HepG2 (cell line): Measurements from ENCODE around the gene TYROBP. TPM values are rescaled to one million over a fixed set of nuclear protein-coding genes. Genes with fewer than 3 reads are reported as not detected.

ENCODE experiments used
- CAMTA2 ChIP-seq: sonication (generic); formaldehyde crosslinking; IDR thresholded peaks from 2 replicates; pipeline ENCODE4 v1.4.0; 2020; ENCODE audit warnings: mild to moderate bottlenecking, missing genetic modification reagents, borderline replicate concordance
- CREB1 ChIP-seq, 2 experiments: fragments of 450-650 bp in 1 of 2; IDR thresholded peaks; 2 replicates each; pipeline ENCODE4 v1.6.1; 2016 to 2017; ENCODE audit warnings: control low read depth in 1 of 2, mild to moderate bottlenecking in 1 of 2, missing compliant biosample characterization in 1 of 2, missing genetic modification characterization in 1 of 2
- HNRNPL ChIP-seq: fragments of 200-400 bp; formaldehyde crosslinking; IDR thresholded peaks from 2 replicates; pipeline ENCODE4 v1.6.1; 2017; ENCODE audit warnings: mild to moderate bottlenecking, low read depth, low read length
- PRDM4 ChIP-seq: sonication (generic); formaldehyde crosslinking; IDR thresholded peaks from 2 replicates; pipeline ENCODE4 v1.9.0; 2021; ENCODE audit warnings: missing genetic modification reagents, borderline replicate concordance
- TAF1 ChIP-seq: sonication (generic); formaldehyde crosslinking; IDR thresholded peaks from 2 replicates; pipeline ENCODE4 v1.4.0; 2020; ENCODE audit warnings: missing genetic modification reagents
- YEATS2 ChIP-seq: sonication (generic); formaldehyde crosslinking; IDR thresholded peaks from 2 replicates; pipeline ENCODE4 v1.4.0; 2020; ENCODE audit warnings: missing genetic modification reagents, borderline replicate concordance
- ZNF333 ChIP-seq: sonication (generic); formaldehyde crosslinking; IDR thresholded peaks from 2 replicates; pipeline ENCODE4 v1.4.0; 2020; ENCODE audit warnings: mild to moderate bottlenecking, missing genetic modification reagents, borderline replicate concordance
- ZNF414 ChIP-seq: sonication (generic); formaldehyde crosslinking; IDR thresholded peaks from 2 replicates; pipeline ENCODE4 v1.5.0; 2020; ENCODE audit warnings: missing genetic modification reagents
- ZNF446 ChIP-seq: sonication (generic); formaldehyde crosslinking; IDR thresholded peaks from 2 replicates; pipeline ENCODE4 v1.5.0; 2020; ENCODE audit warnings: mild to moderate bottlenecking, missing genetic modification reagents
- polyA plus RNA-seq, 8 experiments: library from polyadenylated mRNA; depleted of rRNA in 3 of 8; stranded (reverse) in 7 of 8; unstranded in 1 of 8; fragments of >200 nt; fragmentation: Illumina TruSeq in 4 of 8; extraction: Trizol in 4 of 8; gene quantifications; 2 replicates each; pipeline versions ENCODE4 v1.2.1 to v1.2.3, GENCODE V29; 2011 to 2016; ENCODE audit warnings: low read depth in 4 of 8, missing spikeins in 1 of 8, mixed read lengths in 1 of 8; ENCODE audit not compliant: insufficient read depth in 1 of 8
- total RNA-seq, 5 experiments: library from RNA; depleted of rRNA; stranded (reverse); fragments of >200 nt; fragmentation: Illumina TruSeq; extraction: Trizol; gene quantifications; 2 replicates each; pipeline ENCODE4 v1.2.3, GENCODE V29; 2016; ENCODE audit warnings: low read depth in 1 of 5
- TF ChIP-seq, protein P1 (sequence below): sonication (generic); formaldehyde crosslinking; IDR thresholded peaks from 2 replicates; pipeline ENCODE4 v1.9.0; 2021; ENCODE audit warnings: mild to moderate bottlenecking, missing genetic modification reagents
- TF ChIP-seq, protein P2 (sequence below): sonication (generic); formaldehyde crosslinking; IDR thresholded peaks from 2 replicates; pipeline ENCODE4 v1.8.1; 2023; ENCODE audit warnings: missing genetic modification reagents, inconsistent platforms, borderline replicate concordance
- TF ChIP-seq, protein P3 (sequence below): fragments of 450-650 bp; IDR thresholded peaks from 2 replicates; pipeline ENCODE4 v1.6.1; 2017
- TF ChIP-seq, protein P4 (sequence below): sonication (generic); formaldehyde crosslinking; IDR thresholded peaks from 2 replicates; pipeline ENCODE4 v1.4.0; 2020; ENCODE audit warnings: mild to moderate bottlenecking, missing genetic modification reagents, borderline replicate concordance

Gene TYROBP
- total and polyA plus RNA-seq, 2 of the 13 experiments (the other 11 are each of a cell fraction or from before 2014, with no cell fraction given): not detected

DNA sequence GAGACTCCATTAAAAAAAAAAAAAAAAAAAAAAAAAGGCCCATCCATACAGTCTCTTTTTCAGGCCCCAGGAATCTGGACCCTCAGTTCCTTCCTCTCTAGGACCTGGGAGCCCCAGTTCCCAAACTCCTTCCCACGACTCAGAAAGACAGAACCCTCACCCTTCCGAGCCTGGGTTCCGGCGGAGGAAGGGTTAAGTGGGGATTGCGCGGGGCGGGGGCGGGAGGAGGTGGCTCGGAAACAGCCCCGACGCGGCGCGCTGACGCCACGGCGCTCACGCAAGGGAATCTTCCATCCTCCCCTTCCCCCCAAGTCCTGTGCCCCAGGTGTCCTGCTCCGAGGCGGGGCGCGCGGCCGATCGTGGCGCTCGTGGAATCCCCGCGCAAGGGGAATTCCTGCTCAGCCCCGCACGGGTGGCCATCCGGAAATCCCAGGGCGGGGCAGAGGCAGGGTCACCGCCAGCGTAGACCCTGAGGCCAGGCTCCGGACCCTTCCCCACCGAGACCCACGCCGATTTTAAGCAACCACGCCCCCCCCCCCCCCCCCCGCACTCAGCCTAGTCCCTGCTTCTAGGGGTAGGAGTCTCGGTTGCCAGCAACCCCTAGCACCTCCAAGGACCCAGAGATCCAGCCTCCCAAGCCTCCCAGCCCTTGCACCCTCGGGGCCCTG is 8.4 kb downstream of the TYROBP start (continued):
- TF ChIP-seq, protein P1, sequence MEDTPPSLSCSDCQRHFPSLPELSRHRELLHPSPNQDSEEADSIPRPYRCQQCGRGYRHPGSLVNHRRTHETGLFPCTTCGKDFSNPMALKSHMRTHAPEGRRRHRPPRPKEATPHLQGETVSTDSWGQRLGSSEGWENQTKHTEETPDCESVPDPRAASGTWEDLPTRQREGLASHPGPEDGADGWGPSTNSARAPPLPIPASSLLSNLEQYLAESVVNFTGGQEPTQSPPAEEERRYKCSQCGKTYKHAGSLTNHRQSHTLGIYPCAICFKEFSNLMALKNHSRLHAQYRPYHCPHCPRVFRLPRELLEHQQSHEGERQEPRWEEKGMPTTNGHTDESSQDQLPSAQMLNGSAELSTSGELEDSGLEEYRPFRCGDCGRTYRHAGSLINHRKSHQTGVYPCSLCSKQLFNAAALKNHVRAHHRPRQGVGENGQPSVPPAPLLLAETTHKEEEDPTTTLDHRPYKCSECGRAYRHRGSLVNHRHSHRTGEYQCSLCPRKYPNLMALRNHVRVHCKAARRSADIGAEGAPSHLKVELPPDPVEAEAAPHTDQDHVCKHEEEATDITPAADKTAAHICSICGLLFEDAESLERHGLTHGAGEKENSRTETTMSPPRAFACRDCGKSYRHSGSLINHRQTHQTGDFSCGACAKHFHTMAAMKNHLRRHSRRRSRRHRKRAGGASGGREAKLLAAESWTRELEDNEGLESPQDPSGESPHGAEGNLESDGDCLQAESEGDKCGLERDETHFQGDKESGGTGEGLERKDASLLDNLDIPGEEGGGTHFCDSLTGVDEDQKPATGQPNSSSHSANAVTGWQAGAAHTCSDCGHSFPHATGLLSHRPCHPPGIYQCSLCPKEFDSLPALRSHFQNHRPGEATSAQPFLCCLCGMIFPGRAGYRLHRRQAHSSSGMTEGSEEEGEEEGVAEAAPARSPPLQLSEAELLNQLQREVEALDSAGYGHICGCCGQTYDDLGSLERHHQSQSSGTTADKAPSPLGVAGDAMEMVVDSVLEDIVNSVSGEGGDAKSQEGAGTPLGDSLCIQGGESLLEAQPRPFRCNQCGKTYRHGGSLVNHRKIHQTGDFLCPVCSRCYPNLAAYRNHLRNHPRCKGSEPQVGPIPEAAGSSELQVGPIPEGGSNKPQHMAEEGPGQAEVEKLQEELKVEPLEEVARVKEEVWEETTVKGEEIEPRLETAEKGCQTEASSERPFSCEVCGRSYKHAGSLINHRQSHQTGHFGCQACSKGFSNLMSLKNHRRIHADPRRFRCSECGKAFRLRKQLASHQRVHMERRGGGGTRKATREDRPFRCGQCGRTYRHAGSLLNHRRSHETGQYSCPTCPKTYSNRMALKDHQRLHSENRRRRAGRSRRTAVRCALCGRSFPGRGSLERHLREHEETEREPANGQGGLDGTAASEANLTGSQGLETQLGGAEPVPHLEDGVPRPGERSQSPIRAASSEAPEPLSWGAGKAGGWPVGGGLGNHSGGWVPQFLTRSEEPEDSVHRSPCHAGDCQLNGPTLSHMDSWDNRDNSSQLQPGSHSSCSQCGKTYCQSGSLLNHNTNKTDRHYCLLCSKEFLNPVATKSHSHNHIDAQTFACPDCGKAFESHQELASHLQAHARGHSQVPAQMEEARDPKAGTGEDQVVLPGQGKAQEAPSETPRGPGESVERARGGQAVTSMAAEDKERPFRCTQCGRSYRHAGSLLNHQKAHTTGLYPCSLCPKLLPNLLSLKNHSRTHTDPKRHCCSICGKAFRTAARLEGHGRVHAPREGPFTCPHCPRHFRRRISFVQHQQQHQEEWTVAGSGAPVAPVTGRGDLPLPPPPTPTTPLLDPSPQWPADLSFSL (CRISPR knock-in tag): no peak
- peak; percentile 51; the same call in 1 of the 2 replicates for TF ChIP-seq ZNF414 (CRISPR knock-in tag)
- TF ChIP-seq TAF1 (CRISPR knock-in tag): no peak; the same call in 1 of the 2 replicates
- TF ChIP-seq, protein P2, sequence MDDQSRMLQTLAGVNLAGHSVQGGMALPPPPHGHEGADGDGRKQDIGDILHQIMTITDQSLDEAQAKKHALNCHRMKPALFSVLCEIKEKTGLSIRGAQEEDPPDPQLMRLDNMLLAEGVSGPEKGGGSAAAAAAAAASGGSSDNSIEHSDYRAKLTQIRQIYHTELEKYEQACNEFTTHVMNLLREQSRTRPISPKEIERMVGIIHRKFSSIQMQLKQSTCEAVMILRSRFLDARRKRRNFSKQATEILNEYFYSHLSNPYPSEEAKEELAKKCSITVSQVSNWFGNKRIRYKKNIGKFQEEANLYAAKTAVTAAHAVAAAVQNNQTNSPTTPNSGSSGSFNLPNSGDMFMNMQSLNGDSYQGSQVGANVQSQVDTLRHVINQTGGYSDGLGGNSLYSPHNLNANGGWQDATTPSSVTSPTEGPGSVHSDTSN (CRISPR knock-in tag): no peak
- no peak for TF ChIP-seq CAMTA2 (CRISPR knock-in tag)
- no peak for TF ChIP-seq HNRNPL
- TF ChIP-seq PRDM4 (CRISPR knock-in tag): no peak
- TF ChIP-seq CREB1 (IDR thresholded peaks at IDR 0.05): peak; percentile 52; the same call in 1 of the 2 replicates
- peak; percentile 68 for TF ChIP-seq CREB1 (CRISPR knock-in tag; IDR thresholded peaks at IDR 0.05)
- TF ChIP-seq, protein P3, sequence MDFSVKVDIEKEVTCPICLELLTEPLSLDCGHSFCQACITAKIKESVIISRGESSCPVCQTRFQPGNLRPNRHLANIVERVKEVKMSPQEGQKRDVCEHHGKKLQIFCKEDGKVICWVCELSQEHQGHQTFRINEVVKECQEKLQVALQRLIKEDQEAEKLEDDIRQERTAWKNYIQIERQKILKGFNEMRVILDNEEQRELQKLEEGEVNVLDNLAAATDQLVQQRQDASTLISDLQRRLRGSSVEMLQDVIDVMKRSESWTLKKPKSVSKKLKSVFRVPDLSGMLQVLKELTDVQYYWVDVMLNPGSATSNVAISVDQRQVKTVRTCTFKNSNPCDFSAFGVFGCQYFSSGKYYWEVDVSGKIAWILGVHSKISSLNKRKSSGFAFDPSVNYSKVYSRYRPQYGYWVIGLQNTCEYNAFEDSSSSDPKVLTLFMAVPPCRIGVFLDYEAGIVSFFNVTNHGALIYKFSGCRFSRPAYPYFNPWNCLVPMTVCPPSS: no peak
- no peak for TF ChIP-seq YEATS2 (CRISPR knock-in tag)
- TF ChIP-seq ZNF446 (CRISPR knock-in tag): no peak
- TF ChIP-seq, protein P4, sequence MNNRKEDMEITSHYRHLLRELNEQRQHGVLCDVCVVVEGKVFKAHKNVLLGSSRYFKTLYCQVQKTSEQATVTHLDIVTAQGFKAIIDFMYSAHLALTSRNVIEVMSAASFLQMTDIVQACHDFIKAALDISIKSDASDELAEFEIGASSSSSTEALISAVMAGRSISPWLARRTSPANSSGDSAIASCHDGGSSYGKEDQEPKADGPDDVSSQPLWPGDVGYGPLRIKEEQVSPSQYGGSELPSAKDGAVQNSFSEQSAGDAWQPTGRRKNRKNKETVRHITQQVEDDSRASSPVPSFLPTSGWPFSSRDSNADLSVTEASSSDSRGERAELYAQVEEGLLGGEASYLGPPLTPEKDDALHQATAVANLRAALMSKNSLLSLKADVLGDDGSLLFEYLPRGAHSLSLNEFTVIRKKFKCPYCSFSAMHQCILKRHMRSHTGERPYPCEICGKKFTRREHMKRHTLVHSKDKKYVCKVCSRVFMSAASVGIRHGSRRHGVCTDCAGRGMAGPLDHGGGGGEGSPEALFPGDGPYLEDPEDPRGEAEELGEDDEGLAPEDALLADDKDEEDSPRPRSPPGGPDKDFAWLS: no peak
- no peak for TF ChIP-seq ZNF333 (CRISPR knock-in tag)
